Measurements from ENCODE around the gene MAP3K9.

MAP3K9 gene

DNA sequence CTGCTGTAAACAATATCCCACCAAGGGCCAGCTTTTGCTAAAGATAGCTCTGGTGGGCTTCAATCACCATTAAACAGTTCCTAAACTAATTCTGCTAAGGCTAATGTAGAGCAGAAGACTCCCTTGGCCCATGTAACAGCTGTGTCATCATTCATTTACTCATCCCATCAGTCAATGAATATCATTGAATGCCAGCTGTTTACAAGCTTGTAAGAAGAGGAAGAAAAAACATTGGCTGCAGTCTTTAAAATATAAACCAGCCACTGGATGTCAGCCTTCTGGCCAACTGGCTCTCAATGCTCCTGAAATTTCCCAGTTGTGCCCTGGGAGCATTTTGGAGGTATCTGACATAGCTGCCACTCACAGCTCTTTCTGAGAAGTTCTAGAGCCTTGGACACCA is 18.0 kb upstream of the MAP3K9 start:
- H3K4me1 ChIP-seq: peaks cover 0 to 9% (median 3%) of the 10 kb centered on the region in 4 donors
- no peak overlapping the region for H3K4me3 ChIP-seq
- intact Hi-C loops (cut with DNase I; ENCODE audit: low total_unique reads): loop anchor here (10.0 kb wide), 1 partner anchor 213 kb away; no protein-coding TSS in a partner anchor
- DNase-seq: no peak
- no peaks in the 10 kb centered on the region for H3K9me3 ChIP-seq
- no peak overlapping the region for H3K27ac ChIP-seq
- TF ChIP-seq, protein P1, sequence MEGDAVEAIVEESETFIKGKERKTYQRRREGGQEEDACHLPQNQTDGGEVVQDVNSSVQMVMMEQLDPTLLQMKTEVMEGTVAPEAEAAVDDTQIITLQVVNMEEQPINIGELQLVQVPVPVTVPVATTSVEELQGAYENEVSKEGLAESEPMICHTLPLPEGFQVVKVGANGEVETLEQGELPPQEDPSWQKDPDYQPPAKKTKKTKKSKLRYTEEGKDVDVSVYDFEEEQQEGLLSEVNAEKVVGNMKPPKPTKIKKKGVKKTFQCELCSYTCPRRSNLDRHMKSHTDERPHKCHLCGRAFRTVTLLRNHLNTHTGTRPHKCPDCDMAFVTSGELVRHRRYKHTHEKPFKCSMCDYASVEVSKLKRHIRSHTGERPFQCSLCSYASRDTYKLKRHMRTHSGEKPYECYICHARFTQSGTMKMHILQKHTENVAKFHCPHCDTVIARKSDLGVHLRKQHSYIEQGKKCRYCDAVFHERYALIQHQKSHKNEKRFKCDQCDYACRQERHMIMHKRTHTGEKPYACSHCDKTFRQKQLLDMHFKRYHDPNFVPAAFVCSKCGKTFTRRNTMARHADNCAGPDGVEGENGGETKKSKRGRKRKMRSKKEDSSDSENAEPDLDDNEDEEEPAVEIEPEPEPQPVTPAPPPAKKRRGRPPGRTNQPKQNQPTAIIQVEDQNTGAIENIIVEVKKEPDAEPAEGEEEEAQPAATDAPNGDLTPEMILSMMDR (IDR thresholded peaks at IDR 0.05): no peak
- H3K36me3 ChIP-seq: no peaks in the 10 kb centered on the region
- no peaks in the 10 kb centered on the region for H3K27me3 ChIP-seq

DNA sequence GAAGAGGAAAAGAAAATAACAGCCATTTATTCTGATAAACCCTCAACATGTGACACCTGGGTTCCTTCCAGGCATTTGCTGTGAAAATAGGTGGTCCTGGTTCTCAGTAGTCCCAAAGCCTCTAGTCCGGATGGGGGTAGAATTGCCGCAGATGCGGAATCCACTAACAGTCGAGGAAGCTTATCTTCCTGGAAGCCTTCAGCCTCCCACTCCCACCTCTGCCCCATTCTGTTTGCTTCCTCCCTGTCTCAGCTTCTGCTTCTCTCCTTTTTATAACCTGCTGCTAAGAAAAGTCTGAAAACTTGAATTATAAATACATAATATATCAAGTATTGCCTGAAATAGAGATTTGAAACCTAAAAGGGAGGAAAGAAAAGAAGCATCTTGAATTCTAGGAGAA is 14.0 kb upstream of the MAP3K9 start:
- TF ChIP-seq, protein P1 (IDR thresholded peaks at IDR 0.05): no peak

DNA sequence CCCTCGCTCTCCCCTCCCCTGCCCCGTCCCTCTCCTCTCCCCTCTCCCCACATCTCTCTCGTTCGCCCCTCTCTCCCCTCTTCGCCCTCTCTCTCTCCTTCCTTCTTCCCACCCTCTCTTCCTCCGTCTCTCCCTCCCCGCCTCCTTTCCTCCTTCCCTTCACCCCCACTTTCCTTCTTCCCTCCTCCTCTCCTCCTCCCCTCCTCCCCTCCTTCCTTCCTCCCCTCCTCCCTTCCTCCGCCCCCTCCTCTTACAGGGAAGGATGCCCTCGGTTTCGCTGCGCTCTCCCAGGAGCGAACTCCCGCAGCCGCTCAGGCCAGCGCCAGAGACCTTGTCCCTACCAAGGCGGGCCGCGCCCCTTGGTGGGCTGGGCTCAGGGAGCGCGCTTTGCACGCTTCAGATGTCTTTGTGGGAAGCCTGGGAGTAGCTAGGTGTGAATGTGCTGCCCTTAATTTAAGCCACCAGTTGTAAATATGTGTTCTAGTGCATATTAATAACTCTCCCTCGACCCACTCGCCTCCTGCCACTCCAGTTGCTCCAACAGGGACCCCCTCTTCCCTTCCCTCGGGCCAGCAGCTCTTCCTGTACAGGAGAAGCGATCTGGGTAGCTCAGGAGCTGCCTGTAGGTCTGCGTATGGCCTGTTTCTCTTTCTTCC is 13.3 kb upstream of the MAP3K9 start:
- Histone ChIP-seq H3K9me3 (no peaks in the 10 kb centered on the region), H3K27me3 (peaks cover 0 to 18% of the 10 kb centered on the region in 2 donors), H3K36me3 (no peaks in the 10 kb centered on the region), H3K4me1 (peaks cover 0 to 20% (median 14%) of the 10 kb centered on the region in 4 donors), H3K27ac (no peak overlapping the region), H3K4me3 (peak overlapping the region; percentile 49 to 61)
- intact Hi-C loops (cut with DNase I; ENCODE audit: low total_unique reads): loop anchor here (10.0 kb wide), 1 partner anchor 208 kb away; no protein-coding TSS in a partner anchor
- TF ChIP-seq, protein P1 (IDR thresholded peaks at IDR 0.05): no peak
- peak in 1 of 2 donors; percentile 25 for DNase-seq

More for the DNA sequence above, 14.0 kb upstream of the MAP3K9 start:
- intact Hi-C loops (cut with DNase I; ENCODE audit: low total_unique reads): loop anchor here (10.0 kb wide), 1 partner anchor 208 kb away; no protein-coding TSS in a partner anchor
- Histone ChIP-seq H3K27ac (no peak overlapping the region), H3K9me3 (no peaks in the 10 kb centered on the region), H3K4me3 (no peak overlapping the region), H3K4me1 (peaks cover 0 to 20% (median 14%) of the 10 kb centered on the region in 4 donors), H3K27me3 (peaks cover 0 to 18% of the 10 kb centered on the region in 2 donors), H3K36me3 (no peaks in the 10 kb centered on the region)
- DNase-seq: no peak

DNA sequence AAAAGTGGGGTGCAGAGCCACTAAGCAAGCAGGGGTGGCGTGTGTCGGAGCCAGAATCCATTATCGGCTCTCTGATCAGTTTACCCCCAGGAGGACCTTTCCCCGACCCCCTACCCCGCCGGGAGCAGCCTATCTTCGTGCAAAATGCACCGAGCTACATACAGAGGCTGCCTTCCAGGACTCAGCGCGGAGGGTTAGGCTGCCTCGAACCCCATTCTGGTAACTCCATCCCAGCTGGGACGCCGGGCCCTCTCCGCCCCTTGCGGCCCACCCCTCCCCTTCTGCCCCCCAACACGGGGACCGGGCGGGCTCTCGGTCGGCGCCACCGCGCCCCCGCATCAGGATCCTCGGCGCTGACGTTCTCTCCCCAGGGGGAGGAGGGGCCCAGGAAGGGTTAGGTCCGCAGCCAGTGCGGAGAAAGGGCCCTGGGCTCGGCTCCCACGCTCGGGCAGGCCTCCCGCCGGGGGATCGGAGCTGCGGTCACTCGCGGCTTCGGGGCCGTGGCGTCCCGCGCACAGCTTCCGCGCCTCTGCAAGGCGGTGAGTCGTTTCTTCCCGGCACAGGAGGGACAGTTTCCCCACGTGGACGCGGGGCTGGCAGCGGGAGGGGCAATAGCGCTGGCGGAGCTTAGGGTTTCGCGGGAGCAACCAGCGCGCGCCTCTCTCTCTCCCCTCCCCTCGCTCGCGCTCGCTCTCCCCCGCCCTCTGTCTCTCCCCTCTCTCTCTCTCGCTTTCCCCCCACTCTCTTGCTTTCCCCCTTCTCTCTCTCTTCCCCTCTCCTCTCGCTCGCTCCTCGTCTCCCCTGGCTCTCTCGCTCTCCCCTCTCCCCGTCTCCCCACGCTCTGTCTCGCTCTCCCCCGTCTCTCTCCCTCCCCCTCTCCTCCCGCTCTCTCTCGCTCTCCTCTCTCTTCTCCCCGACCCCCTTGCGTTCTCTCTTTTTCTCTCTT is 12.5 kb upstream of the MAP3K9 start:
- H3K9me3 ChIP-seq: no peaks in the 10 kb centered on the region
- TF ChIP-seq, protein P1 (IDR thresholded peaks at IDR 0.05): no peak
- H3K27ac ChIP-seq: peak overlapping the region in 1 of 2 donors; percentile 5
- H3K4me3 ChIP-seq: peak overlapping the region; percentile 49 to 61
- DNase-seq: peak; percentile 36 to 73
- peaks cover 0 to 18% of the 10 kb centered on the region in 2 donors for H3K27me3 ChIP-seq
- no peaks in the 10 kb centered on the region for H3K36me3 ChIP-seq
- H3K4me1 ChIP-seq: peaks cover 0 to 25% (median 16%) of the 10 kb centered on the region in 4 donors
- intact Hi-C loops (cut with DNase I; ENCODE audit: low total_unique reads): loop anchor here (10.0 kb wide), 1 partner anchor 207 kb away; no protein-coding TSS in a partner anchor

DNA sequence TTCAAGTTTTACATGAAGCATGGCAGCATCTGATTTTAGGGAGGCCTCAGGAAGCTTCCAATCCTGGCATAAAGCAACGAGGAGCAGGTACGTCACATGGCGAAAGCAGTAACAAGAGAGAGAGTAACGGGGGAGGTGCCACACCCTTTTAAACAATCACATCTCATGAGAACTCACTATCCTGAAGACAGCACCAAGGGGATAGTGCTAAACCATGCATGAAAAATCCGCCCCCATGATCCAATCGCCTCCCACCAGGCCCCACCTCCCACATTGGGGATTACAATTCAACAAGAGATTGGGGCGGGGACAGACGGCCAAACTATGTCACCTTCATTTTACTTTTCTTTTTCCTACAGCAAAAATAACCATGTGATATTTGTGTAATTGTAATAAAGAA is 7.2 kb upstream of the MAP3K9 start:
- no peak overlapping the region for H3K4me3 ChIP-seq
- intact Hi-C loops (cut with DNase I; ENCODE audit: low total_unique reads): loop anchor here (5.0 kb wide), 1 partner anchor 91 kb away; the partner anchor contains the start of gene PCNX1
- H3K27me3 ChIP-seq: peaks cover 0 to 17% of the 10 kb centered on the region in 2 donors
- H3K36me3 ChIP-seq: no peaks in the 10 kb centered on the region
- no peak overlapping the region for H3K27ac ChIP-seq
- H3K9me3 ChIP-seq: no peaks in the 10 kb centered on the region
- no peak for DNase-seq
- TF ChIP-seq, protein P1 (IDR thresholded peaks at IDR 0.05): no peak
- H3K4me1 ChIP-seq: peaks cover 0 to 11% (median 8%) of the 10 kb centered on the region in 4 donors
